OCI-LY1 (cell line): Measurements from ENCODE around the gene APEX1.
"Not testable (repeated sequence)": the region's sequence is repeated elsewhere in the genome, so short reads cannot be mapped to it uniquely, and the experiment has no call there.

ENCODE experiments used
- H2AFZ ChIP-seq: fragments of 200-600 bp; sonication (generic), shearing (Covaris generic); 2 replicates; pipeline ENCODE4 v1.6.0; 2014; ENCODE audit warnings: antibody characterized with exemption, mild to moderate bottlenecking, low read length
- H3F3A ChIP-seq: fragments of 200-600 bp; sonication (generic), shearing (Covaris generic); 2 replicates; pipeline ENCODE4 v1.6.0; 2014; ENCODE audit warnings: mild to moderate bottlenecking, antibody characterized with exemption, low read length, moderate library complexity; ENCODE audit not compliant: insufficient read depth
- H3K27ac ChIP-seq: fragments of 200-600 bp; sonication (generic); 2 replicates; pipeline ENCODE4 v1.5.1; 2014; ENCODE audit warnings: low read length, mixed run types, mild to moderate bottlenecking, low read depth; ENCODE audit not compliant: poor library complexity, severe bottlenecking
- H3K27me3 ChIP-seq: fragments of 200-600 bp; sonication (generic); 2 replicates; pipeline ENCODE4 v1.6.0; 2014; ENCODE audit warnings: antibody characterized with exemption, mild to moderate bottlenecking, low read length, moderate library complexity; ENCODE audit not compliant: insufficient read depth
- H3K36me3 ChIP-seq: fragments of 200-600 bp; sonication (generic); 2 replicates; pipeline ENCODE4 v1.6.1; 2014; ENCODE audit warnings: mild to moderate bottlenecking, antibody characterized with exemption, low read length, moderate library complexity, mixed read lengths; ENCODE audit not compliant: insufficient read depth
- H3K4me1 ChIP-seq: fragments of 200-600 bp; sonication (generic); 2 replicates; pipeline ENCODE4 v1.5.1; 2014; ENCODE audit warnings: mild to moderate bottlenecking, low read length, moderate library complexity; ENCODE audit not compliant: insufficient read depth, severe bottlenecking
- H3K4me2 ChIP-seq: fragments of 200-600 bp; sonication (generic), shearing (Covaris generic); 2 replicates; pipeline ENCODE4 v1.6.1; 2014; ENCODE audit warnings: low read length
- H3K4me3 ChIP-seq: fragments of 200-600 bp; sonication (generic); 2 replicates; pipeline ENCODE4 v1.5.1; 2014; ENCODE audit warnings: low read length, low read depth, mild to moderate bottlenecking, mixed read lengths; ENCODE audit not compliant: poor library complexity, severe bottlenecking
- H3K79me2 ChIP-seq: fragments of 200-600 bp; shearing (Covaris generic); 2 replicates; pipeline ENCODE4 v1.6.1; 2016; ENCODE audit warnings: mixed run types, low read length, mixed read lengths; ENCODE audit not compliant: insufficient read depth
- H3K9ac ChIP-seq: fragments of 200-600 bp; sonication (generic), shearing (Covaris generic); 2 replicates; pipeline ENCODE4 v1.6.1; 2014; ENCODE audit warnings: mild to moderate bottlenecking, low read length, mixed read lengths
- H3K9me2 ChIP-seq: fragments of 200-600 bp; sonication (generic), shearing (Covaris generic); 2 replicates; pipeline ENCODE4 v1.6.1; 2014; ENCODE audit warnings: low read depth, mild to moderate bottlenecking, low read length, mixed read lengths
- H3K9me3 ChIP-seq: fragments of 200-600 bp; shearing (Covaris generic); 2 replicates; pipeline ENCODE4 v1.6.1; 2014; ENCODE audit warnings: low read length, mixed read lengths
- H4K20me1 ChIP-seq: fragments of 200-600 bp; sonication (generic), shearing (Covaris generic); 2 replicates; pipeline ENCODE4 v1.6.0; 2016; ENCODE audit warnings: mild to moderate bottlenecking, low read length; ENCODE audit not compliant: insufficient read depth
- EZH2 ChIP-seq: fragments of 200-600 bp; sonication (generic), shearing (Covaris generic); IDR thresholded peaks from 2 replicates; pipeline ENCODE4 v1.8.0; 2017; ENCODE audit warnings: borderline replicate concordance, mixed run types, mild to moderate bottlenecking, antibody characterized with exemption, low read length, moderate library complexity, mixed read lengths
- TF ChIP-seq, protein P1 (sequence below): fragments of 200-600 bp; sonication (generic), shearing (Covaris generic); IDR thresholded peaks from 2 replicates; pipeline ENCODE4 v1.5.1; 2017; ENCODE audit warnings: mild to moderate bottlenecking, antibody characterized with exemption, low read length, moderate library complexity, mixed read lengths

APEX1 gene

DNA sequence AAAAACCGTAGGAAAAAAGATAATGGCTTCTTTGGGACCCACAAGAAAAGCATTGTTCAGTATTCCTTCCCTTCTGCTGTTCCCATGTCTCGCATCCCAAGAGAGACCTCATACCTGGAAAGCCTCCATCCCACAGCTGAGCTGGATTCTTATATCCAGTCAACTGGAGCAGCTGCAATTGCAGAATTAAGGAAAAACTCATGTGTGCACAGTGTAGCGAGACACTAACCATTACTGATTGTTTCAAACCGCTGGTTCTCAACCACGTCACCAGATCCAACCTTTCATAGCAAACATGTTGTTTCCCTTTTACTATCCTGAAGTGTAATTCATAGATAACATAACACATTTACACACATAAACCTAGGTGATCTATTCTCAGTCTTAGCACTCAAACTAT lies 44.9 kb downstream of the APEX1 start:
- Histone ChIP-seq H3K36me3 (no peaks in the 10 kb centered on the region), H2AFZ (no peak overlapping the region), H3K27ac (no peak overlapping the region), H3F3A (no peaks in the 10 kb centered on the region), H3K27me3 (no peaks in the 10 kb centered on the region), H3K9me3 (no peaks in the 10 kb centered on the region), H3K9ac (no peak overlapping the region), H3K4me3 (no peak overlapping the region), H3K4me2 (no peak overlapping the region), H4K20me1 (no peaks in the 10 kb centered on the region), H3K4me1 (no peaks in the 10 kb centered on the region), H3K9me2 (no peaks in the 10 kb centered on the region), H3K79me2 (no peaks in the 10 kb centered on the region)
- no peak for TF ChIP-seq EZH2
- TF ChIP-seq, protein P1, sequence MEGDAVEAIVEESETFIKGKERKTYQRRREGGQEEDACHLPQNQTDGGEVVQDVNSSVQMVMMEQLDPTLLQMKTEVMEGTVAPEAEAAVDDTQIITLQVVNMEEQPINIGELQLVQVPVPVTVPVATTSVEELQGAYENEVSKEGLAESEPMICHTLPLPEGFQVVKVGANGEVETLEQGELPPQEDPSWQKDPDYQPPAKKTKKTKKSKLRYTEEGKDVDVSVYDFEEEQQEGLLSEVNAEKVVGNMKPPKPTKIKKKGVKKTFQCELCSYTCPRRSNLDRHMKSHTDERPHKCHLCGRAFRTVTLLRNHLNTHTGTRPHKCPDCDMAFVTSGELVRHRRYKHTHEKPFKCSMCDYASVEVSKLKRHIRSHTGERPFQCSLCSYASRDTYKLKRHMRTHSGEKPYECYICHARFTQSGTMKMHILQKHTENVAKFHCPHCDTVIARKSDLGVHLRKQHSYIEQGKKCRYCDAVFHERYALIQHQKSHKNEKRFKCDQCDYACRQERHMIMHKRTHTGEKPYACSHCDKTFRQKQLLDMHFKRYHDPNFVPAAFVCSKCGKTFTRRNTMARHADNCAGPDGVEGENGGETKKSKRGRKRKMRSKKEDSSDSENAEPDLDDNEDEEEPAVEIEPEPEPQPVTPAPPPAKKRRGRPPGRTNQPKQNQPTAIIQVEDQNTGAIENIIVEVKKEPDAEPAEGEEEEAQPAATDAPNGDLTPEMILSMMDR = no peak

- Histone ChIP-seq H3F3A (no peaks in the 10 kb centered on the region), H3K79me2 (no peaks in the 10 kb centered on the region), H3K4me1 (no peaks in the 10 kb centered on the region), H3K27ac (no peak overlapping the region), H3K4me2 (no peak overlapping the region), H4K20me1 (no peaks in the 10 kb centered on the region), H3K36me3 (no peaks in the 10 kb centered on the region), H3K9me3 (no peaks in the 10 kb centered on the region), H3K4me3 (no peak overlapping the region), H3K9ac (no peak overlapping the region), H3K9me2 (no peaks in the 10 kb centered on the region), H3K27me3 (no peaks in the 10 kb centered on the region), H2AFZ (no peak overlapping the region)
- TF ChIP-seq EZH2 = no peak
- TF ChIP-seq, protein P1 = no peak
Measured at GRCh38 chr14:20501346-20501745, 46.3 kb downstream of the APEX1 start.

- H3K27ac ChIP-seq = no peak overlapping the region
- H3K9me2 ChIP-seq = no peaks in the 10 kb centered on the region
- H4K20me1 ChIP-seq = no peaks in the 10 kb centered on the region
- no peak for TF ChIP-seq EZH2
- TF ChIP-seq, protein P1 = no peak
- H3F3A ChIP-seq = no peaks in the 10 kb centered on the region
- H3K79me2 ChIP-seq = no peaks in the 10 kb centered on the region
- no peak overlapping the region for H3K4me3 ChIP-seq
- no peak overlapping the region for H3K9ac ChIP-seq
- no peaks in the 10 kb centered on the region for H3K4me1 ChIP-seq
- H3K9me3 ChIP-seq = no peaks in the 10 kb centered on the region
- H3K4me2 ChIP-seq = no peak overlapping the region
- H3K36me3 ChIP-seq = no peaks in the 10 kb centered on the region
- no peak overlapping the region for H2AFZ ChIP-seq
- no peaks in the 10 kb centered on the region for H3K27me3 ChIP-seq
Measured at GRCh38 chr14:20503898-20504297, 48.9 kb downstream of the APEX1 start.

DNA sequence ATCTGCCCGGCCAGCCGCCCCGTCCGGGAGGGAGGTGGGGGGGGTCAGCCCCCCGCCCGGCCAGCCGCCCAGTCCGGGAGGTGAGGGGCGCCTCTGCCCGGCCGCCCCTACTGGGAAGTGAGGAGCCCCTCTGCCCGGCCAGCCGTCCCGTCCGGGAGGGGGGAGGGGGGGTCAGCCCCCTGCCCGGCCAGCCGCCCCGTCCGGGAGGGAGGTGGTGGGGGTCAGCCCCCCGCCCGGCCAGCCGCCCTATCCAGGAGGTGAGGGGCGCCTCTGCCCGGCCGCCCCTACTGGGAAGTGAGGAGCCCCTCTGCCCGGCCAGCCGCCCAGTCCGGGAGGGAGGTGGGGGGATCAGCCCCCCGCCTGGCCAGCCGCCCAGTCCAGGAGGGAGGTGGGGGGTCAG lies 51.2 kb downstream of the APEX1 start:
- H3K27ac ChIP-seq, H3K36me3 ChIP-seq, H3K79me2 ChIP-seq, H3K4me3 ChIP-seq, H3K4me1 ChIP-seq, H3K9ac ChIP-seq, H4K20me1 ChIP-seq, H3K27me3 ChIP-seq, H2AFZ ChIP-seq, H3K4me2 ChIP-seq, H3F3A ChIP-seq, H3K9me3 ChIP-seq, H3K9me2 ChIP-seq: not testable (repeated sequence)

GRCh38 chr14:20506752-20507151 lies 51.7 kb downstream of the APEX1 start:
- H3F3A ChIP-seq, H3K27me3 ChIP-seq, H3K9me3 ChIP-seq, H4K20me1 ChIP-seq, H3K79me2 ChIP-seq, H3K36me3 ChIP-seq, H3K4me1 ChIP-seq, H2AFZ ChIP-seq, H3K27ac ChIP-seq, H3K4me3 ChIP-seq, H3K9ac ChIP-seq, H3K4me2 ChIP-seq, H3K9me2 ChIP-seq: not testable (repeated sequence)
